Keratinocyte (primary cell): Measurements from ENCODE around the gene FNIP2. TPM values are rescaled to one million over a fixed set of nuclear protein-coding genes. Genes with fewer than 3 reads are reported as not detected.
"Not testable (repeated sequence)": the region's sequence is repeated elsewhere in the genome, so short reads cannot be mapped to it uniquely, and the experiment has no call there.

Source experiments
- DNase-seq: peaks from one replicate; pipeline ENCODE4 v3.0.0-alpha.2; 2011; ENCODE audit warnings: low read depth, missing footprints, low spot score
- FAIRE-seq: peaks from 2 replicates; lab custom pipeline; 2011; peaks lifted over from hg19 to GRCh38; lab: Jason Lieb, UNC
- H2AFZ ChIP-seq: 2 replicates; pipeline ENCODE4 v1.6.0; 2012; ENCODE audit warnings: low read length, control low read depth, inconsistent platforms; ENCODE audit not compliant: control insufficient read depth
- H3K27ac ChIP-seq: 2 replicates; pipeline ENCODE4 v1.5.1; 2011; ENCODE audit warnings: low read length; ENCODE audit not compliant: control insufficient read depth, insufficient read depth
- H3K27me3 ChIP-seq: 3 replicates; pipeline ENCODE4 v1.6.0; 2011; ENCODE audit warnings: low read length; ENCODE audit not compliant: control insufficient read depth, insufficient read depth; ENCODE audit errors: extremely low read depth
- H3K36me3 ChIP-seq, 2 experiments: 2 replicates in 1 of 2; 3 replicates in 1 of 2; pipeline ENCODE4 v1.5.1; 2011; ENCODE audit warnings: low read length in 2 of 2, mild to moderate bottlenecking in 1 of 2; ENCODE audit not compliant: control insufficient read depth in 2 of 2, insufficient read depth in 2 of 2; ENCODE audit errors: extremely low read depth in 1 of 2
- H3K4me1 ChIP-seq: 3 replicates; pipeline ENCODE4 v1.5.1; 2011; ENCODE audit warnings: low read length; ENCODE audit not compliant: control insufficient read depth, insufficient read depth; ENCODE audit errors: extremely low read depth
- H3K4me2 ChIP-seq: 3 replicates; pipeline ENCODE4 v1.6.0; 2011; ENCODE audit warnings: low read depth, low read length; ENCODE audit not compliant: control insufficient read depth, insufficient read depth; ENCODE audit errors: extremely low read depth
- H3K4me3 ChIP-seq, 3 experiments: fragments of 200-600 bp in 1 of 3; sonication (generic) in 1 of 3; 2 replicates in 2 of 3; 3 replicates in 1 of 3; pipeline ENCODE4 v1.5.1; 2011 to 2016; ENCODE audit warnings: low read length in 3 of 3, mild to moderate bottlenecking in 3 of 3, control low read depth in 2 of 3, inconsistent platforms in 1 of 3, low read depth in 1 of 3, mixed read lengths in 1 of 3, mixed run types in 1 of 3, moderate library complexity in 1 of 3; ENCODE audit not compliant: control insufficient read depth in 2 of 3, insufficient read depth in 2 of 3; ENCODE audit errors: extremely low read depth in 1 of 3
- H3K79me2 ChIP-seq: 2 replicates; pipeline ENCODE4 v1.6.0; 2012; ENCODE audit warnings: low read length; ENCODE audit not compliant: control insufficient read depth, insufficient read depth
- H3K9ac ChIP-seq: 3 replicates; pipeline ENCODE4 v1.6.0; 2011; ENCODE audit warnings: low read length; ENCODE audit not compliant: control insufficient read depth, insufficient read depth; ENCODE audit errors: extremely low read depth
- H3K9me1 ChIP-seq: 3 replicates; pipeline ENCODE4 v1.6.0; 2011; ENCODE audit warnings: low read length; ENCODE audit not compliant: control insufficient read depth, insufficient read depth; ENCODE audit errors: extremely low read depth
- H3K9me3 ChIP-seq: 2 replicates; pipeline ENCODE4 v1.5.1; 2012; ENCODE audit warnings: low read depth, low read length; ENCODE audit not compliant: control insufficient read depth
- H4K20me1 ChIP-seq: 3 replicates; pipeline ENCODE4 v1.6.0; 2011; ENCODE audit warnings: low read length; ENCODE audit not compliant: control insufficient read depth, insufficient read depth; ENCODE audit errors: extremely low read depth
- EZH2 ChIP-seq: IDR thresholded peaks from one replicate; pipeline ENCODE4 v1.6.1; 2012; ENCODE audit warnings: inconsistent platforms, mild to moderate bottlenecking, low read length, moderate library complexity
- dilution Hi-C: fragments of 300-500 bp; cut with MboI; formaldehyde crosslinking; loops from one replicate; pipeline ENCODE4 v1.7.0; 2020; ENCODE audit warnings: low sequenced_read_pairs; ENCODE audit not compliant: extremely low pct_ligation_motif_present
- polyA plus RNA-seq, 5 experiments: library from polyadenylated mRNA; depleted of rRNA in 3 of 5; stranded (reverse) in 3 of 5; stranded (forward) in 1 of 5; unstranded in 1 of 5; fragments of >200 nt; gene quantifications; 1 replicate in 1 of 5; 2 replicates in 3 of 5; 3 replicates in 1 of 5; pipeline versions ENCODE4 v1.2.1 to v1.2.3, GENCODE V29; 2011 to 2012; ENCODE audit warnings: missing spikeins in 2 of 5, low read depth in 1 of 5, low replicate concordance in 1 of 5
- TF ChIP-seq, protein P1 (sequence below), 3 experiments: IDR thresholded peaks in 1 of 3; conservative IDR thresholded peaks in 1 of 3; optimal IDR thresholded peaks in 1 of 3; 2 replicates in 2 of 3; 3 replicates in 1 of 3; pipeline versions ENCODE3 to v1.5.1; 2011; ENCODE audit warnings: low read length in 3 of 3, mild to moderate bottlenecking in 3 of 3, moderate library complexity in 2 of 3, control low read depth in 1 of 3, inconsistent platforms in 1 of 3; ENCODE audit not compliant: insufficient read depth in 2 of 3; ENCODE audit errors: extremely low read depth in 1 of 3

Gene FNIP2
- polyA plus RNA-seq, 1 donor (not counting 4 experiments of a cell fraction or from before 2014, with no cell fraction given), result 6.2 TPM

DNA sequence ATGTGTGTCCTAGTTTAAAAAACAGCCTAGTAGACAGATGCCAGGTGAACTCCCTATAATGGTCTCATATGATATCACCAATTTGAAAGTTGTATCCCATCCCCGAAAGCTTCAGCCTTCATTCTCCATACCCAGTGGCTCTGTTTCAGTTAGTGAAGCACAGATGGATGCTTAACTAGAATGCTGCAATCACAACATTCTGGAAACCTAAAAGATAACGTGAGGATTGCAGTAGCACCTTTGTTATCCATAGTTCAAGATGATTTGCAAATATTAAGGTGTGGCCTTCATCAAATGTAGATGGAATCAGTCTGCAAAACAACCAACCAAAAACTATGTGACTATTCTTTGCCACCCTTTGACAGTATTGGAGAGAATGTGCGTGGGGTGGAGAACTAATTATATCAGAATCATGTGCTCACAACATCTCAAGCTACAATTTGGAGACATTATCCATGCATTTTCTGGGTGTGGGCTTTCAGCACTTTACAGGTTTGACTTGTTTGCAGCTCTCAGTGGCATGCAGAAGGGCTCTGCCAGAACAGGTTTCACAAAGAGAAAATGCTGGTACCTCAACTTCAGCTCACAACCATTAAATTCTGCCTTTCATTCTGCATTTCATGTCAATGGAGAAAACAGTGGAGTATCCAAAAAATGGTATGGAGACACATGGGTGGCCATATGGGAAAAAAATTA, 27.4 kb upstream of the FNIP2 start:
- TF ChIP-seq, protein P1, sequence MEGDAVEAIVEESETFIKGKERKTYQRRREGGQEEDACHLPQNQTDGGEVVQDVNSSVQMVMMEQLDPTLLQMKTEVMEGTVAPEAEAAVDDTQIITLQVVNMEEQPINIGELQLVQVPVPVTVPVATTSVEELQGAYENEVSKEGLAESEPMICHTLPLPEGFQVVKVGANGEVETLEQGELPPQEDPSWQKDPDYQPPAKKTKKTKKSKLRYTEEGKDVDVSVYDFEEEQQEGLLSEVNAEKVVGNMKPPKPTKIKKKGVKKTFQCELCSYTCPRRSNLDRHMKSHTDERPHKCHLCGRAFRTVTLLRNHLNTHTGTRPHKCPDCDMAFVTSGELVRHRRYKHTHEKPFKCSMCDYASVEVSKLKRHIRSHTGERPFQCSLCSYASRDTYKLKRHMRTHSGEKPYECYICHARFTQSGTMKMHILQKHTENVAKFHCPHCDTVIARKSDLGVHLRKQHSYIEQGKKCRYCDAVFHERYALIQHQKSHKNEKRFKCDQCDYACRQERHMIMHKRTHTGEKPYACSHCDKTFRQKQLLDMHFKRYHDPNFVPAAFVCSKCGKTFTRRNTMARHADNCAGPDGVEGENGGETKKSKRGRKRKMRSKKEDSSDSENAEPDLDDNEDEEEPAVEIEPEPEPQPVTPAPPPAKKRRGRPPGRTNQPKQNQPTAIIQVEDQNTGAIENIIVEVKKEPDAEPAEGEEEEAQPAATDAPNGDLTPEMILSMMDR (optimal IDR thresholded peaks at IDR 0.05 in 1 of 3, IDR thresholded peaks at IDR 0.05 in 1 of 3, conservative IDR thresholded peaks at IDR 0.05 in 1 of 3; ENCODE audit: extremely low read depth in 1 of 3, insufficient read depth in 2 of 3, low read length in 3 of 3), result no peak
- TF ChIP-seq EZH2, result no peak

DNA sequence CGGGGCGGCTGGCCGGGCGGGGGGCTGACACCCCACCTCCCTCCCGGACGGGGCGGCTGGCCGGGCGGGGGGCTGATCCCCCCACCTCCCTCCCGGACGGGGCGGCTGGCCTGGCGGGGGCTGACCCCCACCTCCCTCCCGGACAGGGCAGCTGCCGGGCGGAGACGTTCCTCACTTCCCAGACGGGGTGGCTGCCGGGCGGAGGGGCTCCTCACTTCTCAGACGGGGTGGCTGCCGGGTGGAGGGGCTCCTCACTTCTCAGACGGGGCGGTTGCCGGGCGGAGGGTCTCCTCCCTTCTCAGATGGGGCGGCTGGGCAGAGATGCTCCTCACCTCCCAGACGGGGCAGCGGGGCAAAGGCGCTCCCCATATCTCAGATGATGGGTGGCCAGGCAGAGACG, 22.3 kb upstream of the FNIP2 start:
- H3K79me2 ChIP-seq, DNase-seq, H4K20me1 ChIP-seq, H3K4me2 ChIP-seq, H3K27me3 ChIP-seq, H3K9ac ChIP-seq, FAIRE-seq, H3K4me3 ChIP-seq, H3K9me3 ChIP-seq, dilution Hi-C loops, H3K36me3 ChIP-seq, H2AFZ ChIP-seq, H3K4me1 ChIP-seq, H3K9me1 ChIP-seq, H3K27ac ChIP-seq: not testable (repeated sequence)

More for the DNA sequence above, 27.4 kb upstream of the FNIP2 start:
- H3K36me3 ChIP-seq, result no peaks in the 10 kb centered on the region
- H3K4me2 ChIP-seq, result no peak overlapping the region
- H3K9me3 ChIP-seq, result no peaks in the 10 kb centered on the region
- no peak overlapping the region for H2AFZ ChIP-seq
- H3K27me3 ChIP-seq, result no peaks in the 10 kb centered on the region
- no peak for FAIRE-seq
- no peaks in the 10 kb centered on the region for H3K79me2 ChIP-seq
- H3K9me1 ChIP-seq, result no peaks in the 10 kb centered on the region
- no peak overlapping the region for H3K4me3 ChIP-seq
- H4K20me1 ChIP-seq, result no peaks in the 10 kb centered on the region
- dilution Hi-C loops, result no loop called here
- no peak for DNase-seq
- H3K4me1 ChIP-seq, result no peaks in the 10 kb centered on the region
- H3K9ac ChIP-seq, result no peak overlapping the region
- no peak overlapping the region for H3K27ac ChIP-seq

DNA sequence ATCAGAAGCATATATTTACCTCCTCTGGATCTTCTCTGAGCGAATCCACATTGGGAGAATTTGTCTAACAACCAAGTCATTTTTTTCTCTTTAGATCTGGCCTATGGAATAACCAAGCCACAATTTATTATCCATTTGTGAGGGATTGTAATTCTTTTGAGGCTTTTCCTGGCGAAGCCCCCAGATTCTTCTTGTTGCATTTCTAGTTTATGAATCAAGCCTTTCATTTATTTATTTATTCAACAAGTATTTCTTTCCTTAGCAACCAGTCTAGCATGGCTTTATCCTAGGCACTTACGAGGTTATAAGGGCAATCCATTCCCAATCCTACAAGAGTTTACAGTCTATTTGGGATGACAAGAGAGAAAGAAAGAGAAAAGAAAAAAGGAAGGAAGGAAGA, 18.4 kb upstream of the FNIP2 start:
- H3K4me1 ChIP-seq, result no peaks in the 10 kb centered on the region
- no peak overlapping the region for H3K4me2 ChIP-seq
- no peaks in the 10 kb centered on the region for H3K79me2 ChIP-seq
- H3K9me3 ChIP-seq, result no peaks in the 10 kb centered on the region
- no peak overlapping the region for H3K9ac ChIP-seq
- no peaks in the 10 kb centered on the region for H4K20me1 ChIP-seq
- TF ChIP-seq, protein P1 (optimal IDR thresholded peaks at IDR 0.05 in 1 of 3, IDR thresholded peaks at IDR 0.05 in 1 of 3, conservative IDR thresholded peaks at IDR 0.05 in 1 of 3; ENCODE audit: extremely low read depth in 1 of 3, insufficient read depth in 2 of 3, low read length in 3 of 3), result no peak
- no peak for TF ChIP-seq EZH2
- no peak overlapping the region for H3K4me3 ChIP-seq
- H3K27ac ChIP-seq, result no peak overlapping the region
- no peak for DNase-seq
- no peaks in the 10 kb centered on the region for H3K27me3 ChIP-seq
- no peaks in the 10 kb centered on the region for H3K36me3 ChIP-seq
- H2AFZ ChIP-seq, result no peak overlapping the region
- no peaks in the 10 kb centered on the region for H3K9me1 ChIP-seq
- FAIRE-seq, result no peak
- dilution Hi-C loops, result no loop called here
